GM18499 (cell line): Measurements from ENCODE around the gene AADAT.
"Not testable (repeated sequence)": the region's sequence is repeated elsewhere in the genome, so short reads cannot be mapped to it uniquely, and the experiment has no call there.

Experiments used
- ATAC-seq: cut with Tn5 transposase; IDR thresholded peaks from one replicate; pipeline ENCODE4 v1.9.1; 2021; ENCODE audit warnings: moderate number of reproducible peaks; ENCODE audit not compliant: insufficient read depth, unreplicated experiment

The AADAT gene

GRCh38 chr4:170089668-170090351 lies at the start of gene AADAT:
Gene AADAT (minus strand): TSS chr4:170089956. CDS start chr4:170089690, 266 bp downstream.
- ATAC-seq = no peak

DNA sequence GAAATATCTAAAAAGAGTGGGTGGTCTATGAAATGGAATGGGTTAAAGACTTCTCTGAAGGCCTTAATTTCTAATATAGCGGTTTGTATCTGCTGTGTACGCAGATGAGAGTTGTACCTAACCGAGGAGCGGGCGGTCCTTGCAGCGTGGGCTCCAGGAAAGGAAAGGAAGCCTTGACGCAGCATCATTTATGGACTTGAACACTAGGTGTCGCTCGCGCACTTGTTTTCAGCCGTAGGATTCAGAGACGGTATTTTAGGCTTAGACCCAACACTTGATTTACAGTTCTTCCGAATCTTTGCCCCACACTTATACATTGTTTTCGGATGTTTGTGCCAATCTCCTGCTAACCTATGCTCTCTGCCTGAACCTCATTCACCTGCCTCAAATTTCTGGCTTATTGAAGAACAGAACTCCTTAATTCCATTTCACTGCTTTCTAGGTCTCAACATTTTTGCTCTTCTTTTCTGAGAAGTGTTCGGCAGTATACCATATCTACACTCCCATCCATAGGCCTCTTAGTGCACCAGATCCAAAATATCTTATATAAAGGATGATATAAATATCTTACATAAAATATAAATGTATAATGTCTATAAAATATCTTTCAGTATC lies 48.9 kb upstream of the AADAT start:
- peak; percentile 96 for ATAC-seq

DNA sequence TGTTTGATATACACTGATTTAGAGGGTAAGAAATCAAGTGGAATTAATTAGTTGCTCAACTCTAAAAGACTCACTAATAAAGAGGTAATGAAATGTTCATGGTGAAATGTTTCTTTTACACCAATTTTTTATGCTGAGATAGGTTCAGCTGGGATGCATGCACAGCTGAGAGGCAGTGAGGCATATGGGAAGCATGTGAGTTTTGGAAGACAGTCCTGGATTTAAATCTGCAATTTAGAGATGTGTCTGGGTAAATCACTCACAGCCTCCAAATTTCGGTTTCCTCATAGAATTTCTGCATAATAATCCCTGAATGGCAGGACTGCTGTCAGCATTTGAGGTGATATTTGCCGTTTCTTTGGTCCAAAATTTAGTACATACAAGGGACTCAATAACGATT lies 48.2 kb upstream of the AADAT start:
- no peak for ATAC-seq

GRCh38 chr4:170137466-170137865 lies 47.7 kb upstream of the AADAT start:
- no peak for ATAC-seq

DNA sequence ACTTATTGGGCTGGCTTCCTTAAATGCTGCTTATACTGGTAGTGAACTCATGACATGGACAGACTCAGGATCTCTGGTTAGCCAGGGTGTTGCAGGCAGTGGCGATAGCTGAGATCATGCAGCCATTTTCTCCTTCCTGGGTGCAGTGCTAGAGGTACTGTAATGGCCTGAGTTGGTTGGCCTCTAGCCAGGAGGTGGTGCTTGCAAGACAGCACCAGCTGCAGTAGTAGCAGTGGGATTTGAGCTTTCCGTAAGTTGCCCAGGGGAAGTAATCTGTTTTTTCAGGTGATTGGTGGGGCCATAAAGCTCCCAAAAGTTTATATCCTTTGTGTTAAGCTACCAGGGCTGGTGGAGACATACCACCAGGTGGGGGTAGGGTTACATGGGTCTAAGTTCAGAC lies 45.1 kb upstream of the AADAT start:
- no peak for ATAC-seq

- ATAC-seq = no peak
These were observed 38.6 kb upstream of the AADAT start for GRCh38 chr4:170128219-170128804.

- ATAC-seq = no peak
These were observed 38.0 kb upstream of the AADAT start for GRCh38 chr4:170127758-170128157.

DNA sequence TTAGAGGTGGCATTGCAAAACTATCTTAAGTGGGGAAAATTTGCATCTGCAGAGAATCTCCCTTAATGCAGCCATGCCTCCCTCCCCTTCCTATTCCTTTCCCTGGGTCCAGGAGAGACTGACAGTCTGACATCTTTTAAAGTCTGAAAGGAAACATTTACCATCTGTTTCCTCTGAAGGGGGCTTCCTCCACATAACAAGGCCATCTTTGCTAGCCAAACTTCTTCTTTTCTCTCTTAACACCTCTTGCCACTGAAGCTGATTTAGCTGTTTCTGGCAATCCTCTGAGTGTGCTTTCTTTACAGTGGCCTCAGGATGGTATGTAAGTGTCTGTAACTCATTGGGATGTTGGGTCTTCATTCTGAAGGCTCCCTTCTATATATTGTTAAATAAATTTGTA lies 34.6 kb upstream of the AADAT start:
- ATAC-seq = no peak

DNA sequence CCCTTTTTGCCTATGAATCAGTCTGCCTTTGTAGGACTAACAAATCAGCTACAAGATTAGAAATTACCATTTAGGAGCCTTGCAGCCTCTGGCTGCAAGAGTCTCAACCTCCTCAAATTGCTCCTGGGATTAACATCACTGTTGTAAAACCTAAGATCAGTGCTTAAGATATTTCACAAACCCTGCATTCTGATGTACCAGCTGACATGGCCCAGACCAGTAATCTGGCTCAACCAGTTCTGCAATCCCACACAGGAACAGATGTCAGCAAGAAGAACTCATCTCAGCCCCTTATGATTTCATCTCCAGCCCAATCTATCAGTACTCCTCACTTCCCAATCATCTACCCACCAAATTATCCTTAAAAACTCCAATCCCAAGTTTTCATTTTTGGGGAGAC lies 32.5 kb upstream of the AADAT start:
- ATAC-seq = no peak

GRCh38 chr4:170114636-170115035 lies 24.9 kb upstream of the AADAT start:
- ATAC-seq = no peak

- ATAC-seq = not testable (repeated sequence)
These were observed 24.4 kb upstream of the AADAT start for GRCh38 chr4:170114183-170114582.

- ATAC-seq = no peak
These were observed 21.8 kb upstream of the AADAT start for GRCh38 chr4:170111546-170111945.

DNA sequence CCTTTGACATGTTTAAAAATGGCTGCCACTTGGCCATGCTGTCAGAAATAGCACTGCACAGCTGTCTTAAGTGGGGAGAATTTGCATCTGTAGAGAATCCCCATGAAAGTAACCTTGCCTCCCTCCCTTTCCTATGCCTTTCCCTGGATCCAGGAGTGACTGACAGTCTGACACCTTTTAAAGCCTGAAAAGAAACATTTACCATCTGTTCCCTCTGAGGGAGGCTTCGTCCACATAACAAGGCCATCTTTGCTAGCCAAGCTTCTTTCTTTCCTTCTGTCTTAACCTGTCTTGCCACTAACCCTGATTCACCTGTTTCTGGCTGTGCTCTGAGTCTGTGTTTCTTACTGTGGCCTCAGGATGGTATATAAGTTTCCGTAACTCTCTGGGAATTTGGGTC lies 21.3 kb upstream of the AADAT start:
- no peak for ATAC-seq

DNA sequence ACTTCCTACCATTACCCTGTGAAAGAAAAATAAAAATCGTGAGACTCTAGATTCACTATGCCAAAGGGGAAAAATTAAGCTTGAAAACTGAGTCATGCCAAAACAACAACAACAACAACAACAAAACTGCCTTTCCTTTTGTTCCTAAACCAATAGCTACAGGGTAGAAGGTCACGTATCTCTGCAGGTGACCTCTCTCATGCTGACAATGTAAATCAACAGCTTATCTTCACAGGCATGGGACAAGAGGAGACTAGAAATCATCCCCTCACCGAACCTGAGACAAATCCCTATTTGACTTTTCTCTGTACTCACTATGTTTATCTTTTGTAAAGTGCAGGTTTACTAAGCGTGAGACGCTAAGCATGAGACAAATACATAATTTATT lies 20.5 kb upstream of the AADAT start:
- ATAC-seq = no peak

DNA sequence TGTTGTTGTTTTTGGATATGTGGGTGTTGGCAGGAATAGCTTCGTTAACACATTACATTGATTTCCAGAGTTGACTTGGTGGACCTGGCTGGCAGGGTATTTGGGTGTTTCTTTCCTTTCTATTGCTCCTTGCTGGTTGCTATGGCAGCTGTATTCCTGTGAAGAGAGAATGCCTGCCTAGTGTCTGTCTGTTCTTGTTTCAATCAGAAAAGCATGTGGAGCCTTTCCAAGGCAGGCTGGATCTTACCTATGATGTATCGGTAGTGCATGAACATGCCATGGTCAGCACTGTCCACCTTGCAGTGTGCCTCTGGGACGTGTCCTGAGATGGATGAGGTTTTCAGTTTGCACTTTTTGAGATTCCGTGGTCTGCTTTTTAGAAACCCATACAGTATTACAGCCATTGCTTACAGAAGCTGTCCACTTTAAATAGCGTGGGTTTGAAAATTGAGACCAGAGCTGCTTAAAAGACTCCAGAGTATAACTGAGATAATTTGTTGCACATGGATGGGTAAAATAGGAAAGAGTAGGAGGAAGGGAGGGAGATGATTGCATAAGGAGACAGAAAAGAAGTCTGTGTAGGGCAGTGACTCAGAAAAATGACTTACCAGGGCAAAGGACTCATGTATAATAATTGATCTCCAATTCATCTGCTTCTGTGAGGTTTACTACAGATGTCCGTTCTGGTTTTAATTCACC lies 20.0 kb upstream of the AADAT start:
- ATAC-seq = no peak

GRCh38 chr4:170106900-170107299 lies 17.1 kb upstream of the AADAT start:
- ATAC-seq = no peak

- ATAC-seq = no peak
These were observed 12.7 kb upstream of the AADAT start for GRCh38 chr4:170102426-170102825.

- not testable (repeated sequence) for ATAC-seq
These were observed 8.4 kb upstream of the AADAT start for GRCh38 chr4:170098171-170098570.

- ATAC-seq = no peak
These were observed 7.9 kb upstream of the AADAT start for GRCh38 chr4:170097681-170098080.

GRCh38 chr4:170093973-170094535 lies 4.3 kb upstream of the AADAT start:
- ATAC-seq = no peak
